ENCODE measurements around the gene HDAC3.
A peak's percentile ranks its signal among the peaks of the same experiment; 100 is the strongest.

The HDAC3 gene

GRCh38 chr5:141636413-141637122 is at the start of gene HDAC3, which contains the start of gene RELL2:
TSS of gene HDAC3 (minus strand) at chr5:141636849. CDS start at chr5:141636790, 59 bp downstream.
TSS of gene RELL2 (plus strand) at chr5:141636997. CDS start at chr5:141638226, 1,229 bp downstream.
- DNase-seq = peak; percentile 90

DNA sequence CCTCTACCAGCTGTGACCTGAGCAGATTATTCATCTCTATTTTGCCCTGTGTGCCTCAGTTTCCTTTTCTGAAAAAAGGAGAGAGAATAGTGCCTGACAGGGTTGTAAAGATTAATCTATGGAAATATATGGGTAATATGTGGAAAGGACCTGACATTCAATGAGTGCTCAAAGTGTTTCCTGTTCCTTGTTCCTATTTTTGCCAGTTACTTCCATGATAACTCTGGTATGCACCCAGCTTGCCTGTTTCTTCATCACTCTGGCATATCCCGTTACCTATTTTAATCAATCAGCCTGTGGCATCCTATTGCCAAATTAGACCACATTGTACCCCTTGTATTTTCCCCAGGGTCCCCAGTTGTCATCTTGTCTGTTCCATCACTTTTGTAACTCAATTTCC is 48.9 kb upstream of the HDAC3 start:
- no peak for DNase-seq

DNA sequence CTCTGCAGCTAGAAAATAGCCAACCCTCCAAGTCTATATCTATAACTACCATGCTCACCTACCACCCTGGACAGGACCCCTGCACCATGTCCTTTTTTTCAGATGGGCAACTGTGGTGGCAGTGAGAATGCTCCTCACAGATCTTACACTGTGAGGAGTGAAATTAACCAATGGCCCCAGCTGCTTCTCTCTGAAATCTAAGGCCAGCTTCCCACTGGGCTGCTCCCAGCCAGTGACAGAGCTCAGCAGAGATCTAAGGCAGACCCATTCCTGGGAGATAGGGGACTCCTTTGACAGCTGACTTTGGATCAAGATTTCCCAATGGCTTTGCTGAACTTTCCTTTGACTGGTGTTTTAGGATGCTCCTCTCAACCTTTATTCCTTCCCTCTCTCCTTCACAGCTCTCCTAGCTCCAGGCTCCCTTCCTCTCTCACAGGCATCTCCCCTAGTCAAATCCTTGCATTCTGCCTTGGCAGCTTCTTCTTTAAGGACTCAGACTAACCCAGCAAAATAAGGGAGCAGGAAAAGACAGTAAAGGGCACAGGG is 47.0 kb upstream of the HDAC3 start:
- no peak for DNase-seq

DNA sequence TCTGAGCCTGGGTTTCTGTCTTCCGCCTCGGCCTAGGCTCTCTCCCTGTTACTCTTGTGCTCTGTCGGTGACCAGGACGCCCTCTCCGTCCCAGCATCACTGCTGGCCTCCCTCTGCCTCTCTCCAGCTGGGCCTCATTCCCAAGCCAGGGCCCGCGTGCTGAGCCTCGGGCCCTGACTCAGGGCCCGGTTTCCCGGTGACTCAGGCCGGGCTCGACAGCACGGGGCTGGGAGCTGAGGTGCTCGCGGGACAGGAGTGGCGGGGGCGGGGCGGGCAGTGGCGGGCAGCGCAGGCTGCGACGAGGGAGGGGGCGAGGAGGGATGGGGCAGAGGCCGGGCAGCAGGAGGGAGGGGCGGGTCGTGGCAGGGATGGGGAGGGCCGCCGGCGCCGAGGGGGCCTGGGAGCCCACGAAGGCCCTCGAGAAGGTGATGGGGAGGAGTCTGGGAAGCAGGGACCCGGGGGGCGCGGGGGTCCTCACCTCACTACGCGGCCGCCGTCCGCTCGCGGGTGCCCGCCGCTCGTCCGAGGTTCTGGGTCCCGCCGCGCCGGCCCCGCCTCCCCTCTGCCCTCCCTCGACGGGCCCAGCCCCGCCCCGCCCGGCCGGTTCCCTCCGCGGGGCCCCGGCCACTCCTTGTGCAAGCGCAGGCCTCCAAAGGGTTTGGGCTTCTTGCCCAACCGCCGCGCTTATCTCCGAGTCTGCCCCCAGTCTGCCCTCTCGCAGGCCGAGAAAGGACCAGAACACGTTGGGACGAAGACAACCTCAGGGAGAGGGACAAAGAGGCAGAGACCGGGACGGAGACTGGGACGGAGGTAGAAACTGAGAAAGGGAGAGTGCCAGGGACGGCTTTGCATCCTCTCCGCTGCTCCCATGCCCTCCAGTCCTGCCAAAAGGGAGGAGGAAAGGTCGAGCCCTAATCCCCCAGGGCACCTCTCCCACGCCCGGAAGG is 45.3 kb upstream of the HDAC3 start, which contains the start of gene ARAP3:
ARAP3 (minus strand) TSS at position 536 of the 947 bp plus-strand sequence. CDS start 1,744 bp downstream, outside the sequence.
- DNase-seq = no peak

DNA sequence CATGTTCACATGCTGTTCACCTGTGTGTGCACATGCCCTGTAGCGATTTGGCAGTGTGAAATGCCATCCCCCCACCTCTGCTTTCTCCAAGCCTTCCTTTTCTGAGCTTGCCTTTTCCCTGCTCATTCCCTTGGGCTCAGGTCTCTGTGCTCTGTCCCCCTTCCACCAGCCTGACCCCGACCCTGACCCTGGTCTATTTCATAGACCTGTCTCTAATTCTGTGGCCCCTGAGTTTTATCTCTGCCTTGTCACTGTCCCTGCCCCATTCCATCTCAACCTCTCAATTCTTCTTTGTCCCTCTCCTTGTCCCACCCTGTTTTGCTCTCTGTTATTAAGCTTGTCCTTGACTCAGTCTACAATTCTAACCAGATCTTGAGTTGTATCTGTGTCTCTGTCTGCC is 44.6 kb upstream of the HDAC3 start:
- no peak for DNase-seq

DNA sequence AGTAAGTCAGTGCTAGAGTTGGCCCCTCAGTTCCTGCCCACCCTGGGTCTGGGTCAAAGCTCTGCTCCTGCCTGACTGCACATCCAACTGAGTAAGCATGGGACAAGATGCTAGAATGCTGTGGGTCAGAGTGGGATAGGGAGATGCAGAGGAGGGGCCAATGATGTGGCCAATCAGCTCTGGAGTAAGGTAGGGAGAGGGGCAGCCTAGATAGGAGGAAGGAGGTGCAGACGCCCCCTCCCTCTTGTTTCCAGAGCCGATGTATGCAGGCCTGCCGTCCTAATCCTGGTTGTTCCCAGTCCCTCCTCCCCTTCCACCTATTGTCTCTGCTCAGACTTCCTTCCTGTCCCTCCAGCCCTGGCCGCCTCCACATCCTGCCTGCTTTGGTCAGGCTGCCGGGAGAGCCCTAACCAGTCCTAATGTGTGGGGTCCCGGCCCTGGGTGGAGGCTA is 44.1 kb upstream of the HDAC3 start:
- no peak for DNase-seq

- DNase-seq = no peak
Measured at GRCh38 chr5:141680178-141680577, 43.5 kb upstream of the HDAC3 start.

GRCh38 chr5:141677415-141677814 is 40.8 kb upstream of the HDAC3 start:
- DNase-seq = no peak

DNA sequence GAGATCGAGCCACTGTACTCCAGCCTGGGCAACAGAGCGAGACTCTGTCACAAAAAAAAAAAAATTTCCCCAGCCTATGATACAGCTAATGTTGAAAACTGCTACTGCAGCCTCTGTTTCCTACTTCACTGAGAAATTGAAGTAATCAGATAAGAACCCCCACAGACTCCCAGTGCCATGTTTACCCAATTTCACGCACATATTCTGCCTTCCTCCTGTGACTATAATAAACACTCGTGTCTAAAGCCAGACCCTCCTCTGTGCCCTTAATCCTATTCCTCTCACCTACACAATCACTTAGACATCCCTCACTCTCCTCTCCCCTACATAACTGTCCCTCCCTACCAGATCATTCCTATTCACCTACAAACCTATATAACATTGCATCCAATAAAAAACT is 39.0 kb upstream of the HDAC3 start:
- no peak for DNase-seq

- DNase-seq = no peak
Measured at GRCh38 chr5:141674747-141675146, 38.1 kb upstream of the HDAC3 start.

DNA sequence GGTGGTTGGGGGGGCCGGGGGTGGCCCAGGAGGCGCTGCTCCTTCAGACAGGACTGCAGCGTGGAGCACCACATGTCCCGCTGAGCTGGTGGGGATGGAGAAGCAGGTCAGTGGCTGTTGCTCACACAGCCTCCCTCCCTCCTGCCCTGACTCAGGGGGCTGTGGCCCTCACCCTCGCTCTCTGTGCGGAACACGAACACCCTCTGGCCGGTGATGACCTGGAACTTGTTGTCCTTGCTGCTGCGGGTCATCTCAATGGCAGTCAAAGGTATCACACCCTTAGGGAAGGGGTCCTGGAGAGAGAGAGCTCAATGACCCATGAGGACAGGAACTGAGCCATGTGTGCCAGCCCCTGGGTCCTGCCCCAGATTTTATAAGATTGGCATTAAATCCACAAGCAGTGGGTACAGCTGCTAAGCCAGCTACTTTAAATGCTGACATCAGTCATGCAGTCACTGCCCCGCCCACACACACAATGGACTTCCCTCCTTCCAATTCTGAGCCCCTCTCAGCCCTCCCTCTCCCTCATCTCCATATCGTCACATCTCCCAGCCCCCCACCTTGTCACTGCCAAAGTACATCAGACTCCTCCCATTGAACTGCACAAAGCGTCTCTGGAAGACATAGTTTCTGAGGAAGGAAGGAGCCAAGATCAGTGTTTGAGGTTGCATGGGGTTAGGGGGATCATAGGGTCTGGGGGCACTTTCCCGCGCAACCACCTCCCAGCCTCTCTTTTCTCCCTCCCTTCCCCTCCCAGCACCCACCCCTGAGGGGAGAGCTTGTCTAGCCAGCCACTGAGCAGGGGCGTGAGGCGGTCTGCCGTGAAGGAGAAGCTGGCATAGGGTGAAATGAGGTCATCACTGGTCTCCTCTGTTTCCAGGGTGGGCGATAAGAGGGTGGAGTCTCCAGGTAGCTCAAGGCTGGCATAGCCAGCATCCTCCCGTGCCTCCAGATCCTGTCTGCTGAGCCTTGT is 36.5 kb upstream of the HDAC3 start:
- no peak for DNase-seq

DNA sequence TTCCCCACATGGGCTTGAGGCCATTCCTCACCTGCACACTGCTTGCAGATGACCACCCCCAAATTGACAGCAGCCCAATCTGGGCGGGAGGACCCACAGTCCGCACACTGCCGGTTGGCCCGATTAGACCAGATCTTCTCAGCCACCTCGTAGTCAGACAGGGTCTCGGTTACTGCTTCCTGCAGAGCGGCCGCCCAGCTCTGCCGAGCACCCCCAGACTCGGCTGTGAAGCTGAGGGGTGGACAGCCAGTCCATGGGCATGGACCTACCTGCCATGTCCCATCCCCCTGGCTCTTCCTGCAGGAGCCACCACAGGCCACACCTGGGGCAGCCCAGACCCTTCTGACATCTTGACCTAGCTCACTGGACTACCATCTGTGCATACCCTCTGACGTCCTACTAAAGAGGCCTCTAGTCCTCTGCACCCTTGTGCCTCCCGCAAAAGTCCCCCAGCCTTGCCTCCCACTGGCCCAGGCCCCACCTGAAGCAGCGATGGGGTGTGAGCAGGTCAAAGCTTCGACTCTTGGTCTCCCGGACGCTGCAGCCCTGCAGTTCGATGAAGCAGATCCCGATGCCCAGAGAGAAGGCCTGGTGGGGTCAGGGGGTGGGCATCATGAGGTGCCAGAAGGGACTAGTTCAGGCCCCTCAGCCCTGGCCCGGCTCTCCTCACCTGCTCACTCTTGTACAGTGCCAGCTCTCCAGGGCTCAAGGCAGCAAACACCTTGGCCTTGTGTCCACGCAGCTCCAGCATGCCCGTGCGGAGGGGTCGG is 35.6 kb upstream of the HDAC3 start:
- DNase-seq = no peak

DNA sequence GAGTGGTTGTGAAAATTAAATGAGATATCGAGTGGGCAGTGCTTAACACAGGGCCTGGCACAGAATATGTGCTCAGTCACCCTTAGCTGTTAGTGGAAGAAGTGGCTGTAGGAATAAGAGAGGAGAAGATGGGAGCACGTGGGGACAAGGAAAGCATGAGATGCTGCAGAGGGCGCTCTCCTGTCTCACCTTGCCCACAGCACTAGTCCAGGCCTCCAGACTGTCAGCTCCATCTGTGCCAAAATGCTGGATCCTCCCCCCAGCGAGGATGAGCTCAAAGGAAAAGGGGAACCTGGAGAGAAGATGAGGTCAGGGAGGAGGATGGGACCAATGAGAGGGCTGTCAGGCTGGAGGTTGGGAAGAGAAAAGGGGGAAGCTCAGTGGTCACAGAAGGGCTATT is 32.9 kb upstream of the HDAC3 start:
- no peak for DNase-seq

DNA sequence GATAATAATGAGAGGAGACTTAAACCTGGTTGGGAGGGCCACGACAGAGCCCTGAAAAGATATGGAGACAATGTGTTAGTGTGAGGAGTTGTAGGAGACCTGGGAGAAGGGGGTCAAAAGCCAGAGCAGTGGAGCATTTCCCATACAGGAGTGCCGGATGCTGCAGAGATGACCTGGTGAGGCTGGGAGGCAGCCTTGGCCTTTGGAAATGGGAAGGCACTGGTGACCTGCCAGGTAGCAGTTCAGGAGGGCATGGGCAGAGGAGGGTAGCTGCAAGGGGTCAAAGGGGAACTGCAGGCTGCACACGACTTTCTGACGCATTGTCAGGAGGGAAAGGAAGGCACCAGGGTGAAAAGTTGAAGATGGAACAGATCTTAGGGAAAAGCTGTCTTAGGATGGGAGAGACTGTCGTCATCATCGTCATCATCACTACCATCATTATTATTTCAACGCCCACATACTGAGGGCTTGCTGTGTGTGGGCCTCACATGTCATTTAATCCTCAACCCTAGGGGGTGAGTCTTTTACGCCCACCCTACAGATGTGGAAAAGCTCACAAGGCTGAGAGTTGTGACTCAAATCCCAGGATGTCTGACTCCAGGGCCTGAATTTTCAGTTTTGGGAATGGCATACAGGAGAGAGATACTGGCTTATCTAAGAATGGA is 32.1 kb upstream of the HDAC3 start:
- DNase-seq = no peak

- no peak for DNase-seq
Measured at GRCh38 chr5:141665995-141666940, 29.6 kb upstream of the HDAC3 start.

DNA sequence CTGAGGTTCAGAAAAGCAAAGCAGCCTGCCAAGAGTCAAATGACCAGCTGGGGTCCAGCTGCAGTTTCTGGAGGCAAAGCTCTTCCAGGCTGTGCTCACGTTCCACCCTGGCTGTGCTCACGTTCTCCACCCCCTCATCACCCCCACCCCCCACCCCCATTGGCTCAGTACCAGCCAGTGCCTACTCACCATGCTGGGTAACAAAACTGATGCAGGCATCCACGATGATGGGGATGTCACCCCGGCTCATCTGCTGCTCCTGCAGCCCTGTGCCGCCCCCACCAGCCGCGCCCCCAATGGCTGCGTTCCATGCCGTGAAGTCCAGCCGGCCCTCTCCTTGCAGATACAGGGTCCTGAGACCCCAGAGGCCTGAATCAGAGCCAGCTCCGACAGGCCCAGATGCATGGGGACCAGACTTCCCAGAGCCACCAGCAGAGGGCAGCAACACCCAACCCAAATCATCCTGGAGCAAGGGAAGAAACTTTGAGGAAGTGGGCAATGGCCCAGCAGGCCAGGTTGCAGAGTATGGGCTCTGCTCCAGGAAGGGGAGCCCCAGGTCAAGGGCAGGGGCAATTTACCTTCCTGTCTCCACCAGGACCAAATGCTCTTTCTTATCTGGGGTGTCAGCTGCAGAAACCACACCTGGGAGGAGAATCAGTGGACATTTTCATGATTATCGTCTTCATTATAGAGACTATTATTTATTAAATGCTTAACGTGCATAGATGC is 28.2 kb upstream of the HDAC3 start:
- peak; percentile 63 for DNase-seq

DNA sequence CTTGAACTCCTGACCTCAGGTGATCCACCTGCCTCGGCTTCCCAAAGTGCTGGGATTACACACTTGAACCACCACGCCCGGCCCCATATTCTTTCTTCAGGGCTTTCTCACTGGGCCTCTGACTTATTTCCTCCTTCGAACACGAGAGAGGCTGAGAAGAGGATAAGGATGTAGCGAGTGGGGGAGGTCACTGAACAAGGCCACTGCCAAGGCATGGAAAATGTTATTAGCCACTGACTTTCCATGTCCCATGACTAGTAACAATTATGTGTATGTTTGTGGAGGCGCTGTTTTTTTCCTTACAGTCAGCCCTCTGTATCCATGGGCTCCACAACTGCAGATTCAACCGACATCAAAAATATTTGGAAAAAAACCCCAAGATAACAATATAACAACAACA is 26.9 kb upstream of the HDAC3 start:
- DNase-seq = no peak

DNA sequence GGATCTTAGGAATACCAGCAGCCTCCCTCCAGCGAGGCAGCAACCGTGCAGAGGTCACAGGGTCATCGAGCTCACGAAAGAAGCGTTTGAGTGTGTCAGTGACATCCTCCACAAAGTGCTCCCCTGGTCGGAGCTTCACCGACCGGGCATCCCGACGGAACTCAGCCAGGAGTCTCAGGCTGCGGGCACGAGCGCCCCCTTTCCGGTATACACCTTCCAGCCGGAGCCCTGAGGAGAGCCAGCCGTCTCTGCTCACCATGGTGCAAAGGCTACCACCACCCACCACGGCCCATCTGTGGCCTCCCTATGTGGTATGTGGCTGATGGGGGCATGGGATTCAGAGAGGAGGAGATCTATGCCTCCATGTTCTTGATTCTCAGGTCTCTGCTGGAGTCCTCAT is 25.4 kb upstream of the HDAC3 start:
- no peak for DNase-seq

All from activated CD4-positive, alpha-beta T cell treated with anti-CD3 and anti-CD28 coated beads for 1 hour (primary cell).